Placental epithelial cell (primary cell): ENCODE results near the gene HDAC1. TPM values are rescaled to one million over a fixed set of nuclear protein-coding genes. Genes with fewer than 3 reads are reported as not detected.

Experiments used
- small RNA-seq: library from RNA; depleted of rRNA; stranded (forward); fragments of <200 nt; gene quantifications from one replicate; pipeline ENCODE3, GENCODE V24; 2012
- total RNA-seq: library from RNA; depleted of rRNA; stranded (reverse); fragments of >200 nt; gene quantifications from 2 replicates; pipeline ENCODE4 v1.2.3, GENCODE V29; 2012

Gene HDAC1
- total RNA-seq, result 72.1 and 80.5 TPM in 2 replicates

DNA sequence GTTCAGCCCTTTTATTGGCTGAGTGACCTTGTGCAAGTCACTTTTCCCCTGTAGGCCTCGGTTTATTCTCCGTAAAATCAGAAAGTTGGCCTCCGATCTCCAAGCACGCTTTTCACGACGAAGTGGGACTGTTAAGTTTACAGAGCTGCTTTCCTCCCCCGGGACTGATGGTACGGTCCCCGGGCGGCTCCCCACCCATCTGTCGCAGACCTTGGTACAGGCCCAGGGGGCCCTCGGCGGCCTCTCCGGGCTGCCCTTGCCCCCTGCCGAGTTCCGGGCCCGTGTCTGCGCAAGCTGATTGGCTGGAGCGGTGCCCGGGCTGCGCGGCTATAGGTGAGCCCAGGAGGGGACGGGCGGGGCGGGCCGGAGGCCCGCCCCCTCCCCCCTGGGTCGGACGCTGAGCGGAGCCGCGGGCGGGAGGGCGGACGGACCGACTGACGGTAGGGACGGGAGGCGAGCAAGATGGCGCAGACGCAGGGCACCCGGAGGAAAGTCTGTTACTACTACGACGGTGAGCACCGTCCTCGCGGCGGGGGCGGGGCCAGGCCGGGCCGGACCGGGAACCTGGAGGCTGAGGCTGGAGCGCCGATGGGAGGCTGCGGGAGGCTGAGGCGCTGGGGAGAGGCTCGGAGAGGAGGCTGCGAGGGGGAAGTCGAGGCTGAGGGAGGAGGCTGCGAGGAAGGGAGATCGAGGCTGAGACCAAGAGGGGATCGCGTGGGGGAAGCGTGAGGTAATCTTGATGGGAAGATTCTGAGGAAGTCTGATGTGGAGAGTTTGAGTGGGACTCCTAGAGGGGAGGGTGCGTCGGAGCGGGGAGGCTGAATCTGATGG is at the start of gene HDAC1:
Gene HDAC1 (plus strand): TSS at position 376 of the 831 bp plus-strand sequence. CDS start 87 bp downstream, at position 463.

DNA sequence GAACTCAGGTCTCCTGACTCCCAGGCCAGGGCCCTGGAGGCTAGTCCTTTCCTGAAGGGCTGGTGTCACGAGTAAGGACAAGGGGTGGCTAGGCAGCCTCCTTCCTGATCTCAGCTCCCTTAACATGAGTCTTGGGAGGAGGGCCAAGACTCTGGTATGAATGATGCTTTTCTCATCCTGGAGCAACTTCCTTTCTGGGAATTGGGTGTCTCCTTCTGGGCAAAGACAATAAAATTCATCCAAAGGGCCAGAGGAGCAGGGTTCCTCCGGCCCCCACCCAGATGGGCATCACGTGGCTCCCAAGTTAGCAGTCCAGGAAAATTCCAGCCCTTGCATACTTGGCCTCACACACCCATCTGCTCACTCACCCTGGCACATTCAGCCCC is 45.0 kb upstream of the HDAC1 start, which contains the start of gene FAM167B:
Gene FAM167B (plus strand): TSS at position 335 of the 386 bp plus-strand sequence. CDS start 200 bp downstream, outside the sequence.

DNA sequence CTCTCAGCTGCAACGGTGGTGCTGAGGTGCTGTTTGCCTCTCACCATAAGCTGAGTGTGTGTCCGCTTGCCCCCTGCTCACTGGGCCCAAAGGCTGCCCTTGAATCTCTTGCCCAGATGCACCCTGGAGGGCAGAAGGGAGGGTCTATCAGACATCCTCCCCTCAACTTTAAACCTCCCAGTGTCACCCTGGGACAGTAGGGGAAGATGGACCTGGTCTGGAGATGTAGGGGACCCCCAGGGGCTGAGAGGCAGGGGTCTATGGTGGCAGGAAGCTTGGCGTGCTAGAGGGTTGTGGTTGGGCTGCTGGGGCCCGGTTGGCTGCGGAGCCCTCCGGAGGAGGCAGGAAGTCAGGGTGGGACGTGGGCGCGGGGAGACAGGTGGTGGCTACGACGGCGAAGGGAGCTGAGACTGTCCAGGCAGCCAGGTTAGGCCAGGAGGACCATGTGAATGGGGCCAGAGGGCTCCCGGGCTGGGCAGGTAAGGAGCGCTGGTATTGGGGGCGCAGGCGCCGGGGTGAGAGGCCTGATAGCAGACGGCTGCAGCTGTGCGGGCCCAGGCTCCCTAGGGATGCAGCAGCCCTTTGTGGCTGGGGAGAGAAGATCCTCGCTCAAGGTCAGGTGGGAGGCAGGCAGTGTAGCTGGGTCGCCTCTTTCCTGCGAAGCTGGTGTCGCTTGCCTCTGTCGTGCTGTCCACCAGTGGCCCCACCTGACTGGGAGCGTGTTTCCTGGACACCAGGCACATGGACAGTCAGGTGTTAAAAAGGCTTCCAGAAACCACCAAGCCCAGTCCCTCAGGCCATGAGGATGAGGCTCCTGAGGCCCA is 40.8 kb upstream of the HDAC1 start, which contains the start of gene LCK:
Gene LCK (plus strand): TSS at position 373 of the 824 bp plus-strand sequence. CDS start 23,065 bp downstream, outside the sequence.

DNA sequence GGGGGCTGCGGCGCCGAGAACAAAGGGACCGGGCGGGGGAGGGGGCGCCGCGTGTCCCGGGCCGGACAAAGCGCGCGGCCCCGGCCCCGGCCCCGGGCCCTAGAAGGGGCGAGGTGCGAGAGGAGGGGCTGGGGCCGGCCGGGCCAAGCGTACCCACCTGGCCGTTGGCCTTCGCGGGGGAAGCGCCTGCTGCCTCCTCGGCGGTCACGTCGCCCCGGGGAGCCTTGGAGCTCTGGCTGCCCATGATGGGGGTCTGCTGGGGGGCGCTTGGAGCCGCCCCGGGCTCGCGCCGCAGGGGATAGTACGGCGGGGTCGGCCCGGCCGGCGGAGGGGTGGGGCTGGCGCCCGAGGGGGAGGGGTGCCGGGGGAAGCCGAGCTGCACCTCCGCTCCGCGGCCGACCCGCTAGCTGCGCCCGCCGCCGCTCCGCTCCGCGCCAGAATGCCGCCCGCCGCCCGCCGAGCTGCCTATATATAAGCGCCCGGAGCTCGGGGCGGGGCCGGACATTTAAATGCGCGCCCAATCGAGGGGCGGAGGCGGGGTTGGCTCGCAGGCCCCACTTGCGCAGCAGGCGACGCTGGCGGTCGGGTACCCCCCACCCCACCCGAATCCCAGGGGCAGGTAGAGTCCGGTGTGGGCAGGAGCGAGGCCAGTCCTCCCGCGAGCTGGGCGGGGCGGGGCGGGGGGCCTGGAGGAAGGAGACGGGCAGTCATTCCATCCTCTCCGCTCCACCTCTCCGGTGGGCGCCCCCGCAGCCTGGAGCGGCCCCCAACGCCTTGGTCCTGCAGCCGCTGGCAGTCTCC is 44.1 kb downstream of the HDAC1 start, which contains the start of gene MARCKSL1:
Gene MARCKSL1 (minus strand): TSS at position 444 of the 801 bp plus-strand sequence. CDS start 200 bp downstream, at position 244.

DNA sequence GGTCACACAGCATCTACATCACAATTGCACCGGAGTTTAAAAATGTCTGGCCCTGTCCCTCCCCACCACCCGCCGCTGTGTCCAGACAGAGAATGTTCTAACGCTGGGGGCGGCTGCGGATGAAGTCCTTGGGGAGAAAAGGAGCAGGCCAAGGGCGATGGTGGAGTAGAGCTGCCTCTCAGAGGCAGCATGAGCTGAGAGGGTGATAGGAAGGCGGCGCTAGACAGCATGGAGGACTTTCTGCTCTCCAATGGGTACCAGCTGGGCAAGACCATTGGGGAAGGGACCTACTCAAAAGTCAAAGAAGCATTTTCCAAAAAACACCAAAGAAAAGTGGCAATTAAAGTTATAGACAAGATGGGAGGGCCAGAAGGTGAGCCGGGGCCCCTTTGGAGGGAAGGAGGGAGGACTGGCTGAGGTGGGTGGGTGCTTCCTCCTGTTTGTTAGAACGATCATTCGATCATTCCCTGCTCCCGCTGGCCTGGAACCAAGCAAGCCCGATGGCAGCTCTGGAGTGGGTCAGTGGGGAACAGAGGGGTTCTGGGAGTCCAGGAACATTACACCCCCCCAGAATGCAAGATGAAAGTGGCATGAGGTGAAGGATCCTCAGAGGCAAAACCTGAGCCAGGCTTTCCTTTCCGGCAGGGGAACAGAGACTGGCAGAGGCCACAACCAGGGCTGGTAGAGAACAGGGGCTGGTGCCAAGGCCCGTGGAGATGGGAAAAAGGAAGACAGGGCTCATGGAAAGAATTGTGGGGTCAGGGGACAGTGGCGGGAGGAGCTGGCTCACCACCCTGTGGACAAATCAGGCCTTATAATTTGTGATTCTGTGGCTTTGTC is 70.8 kb downstream of the HDAC1 start, which contains the start of the genes FAM229A and TSSK3:
Gene FAM229A (minus strand): TSS at position 12 of the 840 bp plus-strand sequence. CDS start 394 bp downstream, outside the sequence.
Gene TSSK3 (plus strand): TSS at position 66 of the 840 bp plus-strand sequence. CDS start 163 bp downstream, at position 229.

Small RNA genes lying within 50 kb of the gene (small RNA-seq; reads per million reads assigned to genes)
- gene RF00017, result not detected
- not detected for gene RF00019

Other genes starting within 250 kb of the HDAC1 start
- 6.3 and 8.9 TPM in 2 replicates for gene TMEM39B, start 219.1 kb upstream of the HDAC1 start, total RNA-seq
- gene KPNA6, start 184.0 kb upstream of the HDAC1 start, total RNA-seq, result 40.0 and 65.5 TPM in 2 replicates
- 53.4 and 62.5 TPM in 2 replicates for gene TXLNA, start 112.4 kb upstream of the HDAC1 start, total RNA-seq
- gene CCDC28B, start 91.5 kb upstream of the HDAC1 start, total RNA-seq, result 12.5 and 18.1 TPM in 2 replicates
- 0.54 and 0.79 TPM in 2 replicates for gene IQCC, start 86.4 kb upstream of the HDAC1 start, total RNA-seq
- not detected in 2 replicates for gene DCDC2B, start 83.0 kb upstream of the HDAC1 start, total RNA-seq
- gene TMEM234, start 69.7 kb upstream of the HDAC1 start, total RNA-seq, result 19.4 and 29.1 TPM in 2 replicates
- 163 and 360 TPM in 2 replicates for gene EIF3I, start 69.7 kb upstream of the HDAC1 start, total RNA-seq
- gene FAM167B, start 44.9 kb upstream of the HDAC1 start, total RNA-seq, result 1.2 TPM in 1 of 2 replicates, not detected in the other
- gene LCK, start 40.8 kb upstream of the HDAC1 start, total RNA-seq, result 1.2 and 2.4 TPM in 2 replicates
- 11.0 and 43.6 TPM in 2 replicates for gene MARCKSL1, start 44.1 kb downstream of the HDAC1 start, total RNA-seq
- 2.4 and 3.9 TPM in 2 replicates for gene FAM229A, start 70.4 kb downstream of the HDAC1 start, total RNA-seq
- gene TSSK3, start 70.5 kb downstream of the HDAC1 start, total RNA-seq, result 0.39 TPM in 1 of 2 replicates, not detected in the other
- gene BSDC1, start 102.4 kb downstream of the HDAC1 start, total RNA-seq, result 68.7 and 76.1 TPM in 2 replicates
- 0.22 and 0.79 TPM in 2 replicates for gene ZBTB8B, start 173.0 kb downstream of the HDAC1 start, total RNA-seq
- 10.5 and 11.0 TPM in 2 replicates for gene ZBTB8A, start 247.3 kb downstream of the HDAC1 start, total RNA-seq